Lower leg skin (tissue), 4 donors: ENCODE data around the gene ZCCHC7. TPM values are rescaled to one million over a fixed set of nuclear protein-coding genes. Genes with fewer than 3 reads are reported as not detected.

ENCODE experiments used
- DNase-seq, 2 donors: peaks; one replicate each; pipeline ENCODE4 v3.0.0-alpha.2; 2019; ENCODE audit warnings: low spot score in 2 of 2
- H3K4me3 ChIP-seq: fragments of 200-600 bp; sonication (generic); 2 replicates; pipeline ENCODE4 v1.5.1; 2017; ENCODE audit warnings: mild to moderate bottlenecking, low read depth; ENCODE audit not compliant: poor library complexity, severe bottlenecking
- POLR2A ChIP-seq, 2 donors: fragments of 450-650 bp; IDR thresholded peaks; one replicate each; pipeline ENCODE4 v1.6.1; 2016 to 2017; ENCODE audit warnings: antibody characterized with exemption in 2 of 2, mild to moderate bottlenecking in 1 of 2, moderate library complexity in 1 of 2
- WGBS, 2 donors: methylation state at CpG; one replicate each; pipeline ENCODE4 v1.1.5; 2018; 5-methylcytosine and 5-hydroxymethylcytosine counted together
- intact Hi-C: fragments of 100-400 bp; cut with DNase I; formaldehyde crosslinking; loops from one replicate; pipeline ENCODE4 v1.15.0; 2023; ENCODE audit warnings: low total_unique reads
- total RNA-seq, 4 donors: library from RNA; depleted of rRNA; stranded (reverse); fragments of >200 nt; gene quantifications; one replicate each; pipeline ENCODE4 v1.1.0, GENCODE V29; 2016
- TF ChIP-seq, protein P1 (sequence below), 3 donors: fragments of 450-650 bp; IDR thresholded peaks; one replicate each; pipeline ENCODE4 v1.5.1; 2016; ENCODE audit warnings: antibody characterized with exemption in 3 of 3, mild to moderate bottlenecking in 3 of 3, moderate library complexity in 2 of 3

ZCCHC7 gene
- total RNA-seq, 4 donors from 2014 or later = 12.2 to 17.6 (median 15.7) TPM

- no peak overlapping the region for H3K4me3 ChIP-seq
- TF ChIP-seq POLR2A (IDR thresholded peaks at IDR 0.05) = no peak
- TF ChIP-seq, protein P1, sequence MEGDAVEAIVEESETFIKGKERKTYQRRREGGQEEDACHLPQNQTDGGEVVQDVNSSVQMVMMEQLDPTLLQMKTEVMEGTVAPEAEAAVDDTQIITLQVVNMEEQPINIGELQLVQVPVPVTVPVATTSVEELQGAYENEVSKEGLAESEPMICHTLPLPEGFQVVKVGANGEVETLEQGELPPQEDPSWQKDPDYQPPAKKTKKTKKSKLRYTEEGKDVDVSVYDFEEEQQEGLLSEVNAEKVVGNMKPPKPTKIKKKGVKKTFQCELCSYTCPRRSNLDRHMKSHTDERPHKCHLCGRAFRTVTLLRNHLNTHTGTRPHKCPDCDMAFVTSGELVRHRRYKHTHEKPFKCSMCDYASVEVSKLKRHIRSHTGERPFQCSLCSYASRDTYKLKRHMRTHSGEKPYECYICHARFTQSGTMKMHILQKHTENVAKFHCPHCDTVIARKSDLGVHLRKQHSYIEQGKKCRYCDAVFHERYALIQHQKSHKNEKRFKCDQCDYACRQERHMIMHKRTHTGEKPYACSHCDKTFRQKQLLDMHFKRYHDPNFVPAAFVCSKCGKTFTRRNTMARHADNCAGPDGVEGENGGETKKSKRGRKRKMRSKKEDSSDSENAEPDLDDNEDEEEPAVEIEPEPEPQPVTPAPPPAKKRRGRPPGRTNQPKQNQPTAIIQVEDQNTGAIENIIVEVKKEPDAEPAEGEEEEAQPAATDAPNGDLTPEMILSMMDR (IDR thresholded peaks at IDR 0.05) = no peak
- DNase-seq = no peak
- intact Hi-C loops = no loop called here
- whole genome bisulfite sequencing, 2 donors = 80 to 88% methylated on average over 5 of the region's 5 CpGs
Measured at GRCh38 chr9:37370968-37371563, 250.7 kb downstream of the ZCCHC7 start.

DNA sequence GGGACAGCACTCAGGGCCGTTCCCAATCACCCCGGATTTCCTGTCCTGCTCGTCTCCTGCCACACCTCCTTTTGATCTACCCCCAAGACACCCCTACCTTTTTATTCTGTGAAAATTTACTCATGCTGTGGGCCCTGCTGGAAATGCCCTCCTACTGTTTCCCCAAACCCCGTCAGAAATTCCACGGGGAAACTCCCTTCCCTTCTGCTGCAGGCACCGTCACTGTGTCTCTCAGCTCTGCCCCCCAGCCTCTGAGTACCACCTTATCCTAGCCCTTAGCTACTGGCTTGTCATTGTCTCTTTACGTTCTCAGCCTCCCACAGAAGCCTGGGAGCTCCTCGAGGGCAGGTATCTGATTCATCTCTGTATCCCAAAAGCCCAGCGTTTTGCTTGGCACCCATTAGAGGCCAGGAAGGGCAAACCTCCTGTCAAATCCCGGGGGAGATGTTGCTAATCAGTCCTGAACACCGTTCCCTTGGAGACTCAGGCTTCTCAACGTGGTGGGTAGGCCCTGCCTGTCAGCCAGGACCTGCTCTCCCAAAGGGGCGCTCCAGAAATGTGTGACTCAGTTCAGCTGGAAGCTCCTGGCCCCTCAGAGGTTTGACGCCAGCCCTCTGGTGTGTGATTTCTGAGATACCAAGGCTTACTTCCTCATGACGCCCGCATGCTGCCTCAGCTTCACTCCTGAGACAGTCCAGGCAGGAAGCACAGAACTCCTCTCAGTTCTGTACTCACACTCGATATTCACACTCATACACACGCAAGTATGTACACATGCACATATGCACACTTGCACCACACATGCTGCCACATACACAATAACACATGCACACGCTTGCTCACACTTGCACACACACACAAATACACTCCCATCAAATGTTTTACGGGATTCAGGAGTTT is 251.4 kb downstream of the ZCCHC7 start:
- TF ChIP-seq, protein P1 (IDR thresholded peaks at IDR 0.05) = no peak
- TF ChIP-seq POLR2A (IDR thresholded peaks at IDR 0.05) = no peak
- 51 to 59% methylated on average over 20 of the region's 20 CpGs for WGBS, 2 donors
- H3K4me3 ChIP-seq = no peak overlapping the region
- intact Hi-C loops = no loop called here
- no peak for DNase-seq

DNA sequence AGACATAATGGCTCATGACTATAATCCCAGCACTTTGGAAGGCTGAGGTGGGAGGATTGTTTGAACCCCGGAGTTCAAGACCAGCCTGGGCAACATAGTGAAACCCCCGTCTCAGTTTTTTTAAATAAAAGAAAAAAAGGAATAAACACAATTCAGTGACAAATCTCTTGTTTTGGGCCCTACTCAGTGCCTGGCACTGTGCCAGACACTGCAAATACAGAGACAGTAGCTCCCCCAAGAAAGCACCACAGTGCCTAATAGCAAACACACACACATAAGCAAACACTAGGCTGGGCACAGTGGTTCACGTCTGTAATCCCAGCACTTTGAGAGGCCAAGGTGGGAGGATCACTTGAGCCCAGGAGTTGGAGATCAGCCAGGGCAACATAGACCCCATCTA is 252.5 kb downstream of the ZCCHC7 start:
- intact Hi-C loops = no loop called here
- TF ChIP-seq, protein P1 (IDR thresholded peaks at IDR 0.05) = no peak
- DNase-seq = no peak
- H3K4me3 ChIP-seq = no peak overlapping the region
- 86 to 93% methylated on average over 3 of the region's 3 CpGs for WGBS, 2 donors

DNA sequence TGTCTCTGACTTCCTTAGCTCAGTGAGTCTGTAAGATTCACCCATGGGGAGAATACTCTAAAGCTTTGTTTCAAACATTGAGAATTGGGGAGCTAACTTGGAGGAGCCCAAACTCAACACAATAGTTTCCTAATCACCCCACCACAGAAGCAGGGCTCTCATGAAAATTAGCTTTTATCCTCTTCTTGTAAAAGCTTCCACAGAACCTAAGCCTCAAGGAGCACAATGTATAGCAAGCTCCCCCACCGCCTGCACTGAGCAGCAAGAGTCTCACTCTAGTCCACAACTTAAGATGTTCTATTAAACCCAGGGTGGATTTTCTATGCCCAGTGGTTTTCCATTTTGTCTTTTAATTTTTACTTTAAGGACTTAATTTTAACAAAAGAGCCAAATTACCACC is 253.2 kb downstream of the ZCCHC7 start:
- DNase-seq = no peak
- TF ChIP-seq, protein P1 (IDR thresholded peaks at IDR 0.05) = no peak
- no peak for TF ChIP-seq POLR2A (IDR thresholded peaks at IDR 0.05)
- intact Hi-C loops = no loop called here
- no peak overlapping the region for H3K4me3 ChIP-seq
- 90 to 96% methylated on average over 1 of the region's 1 CpG for WGBS, 2 donors

DNA sequence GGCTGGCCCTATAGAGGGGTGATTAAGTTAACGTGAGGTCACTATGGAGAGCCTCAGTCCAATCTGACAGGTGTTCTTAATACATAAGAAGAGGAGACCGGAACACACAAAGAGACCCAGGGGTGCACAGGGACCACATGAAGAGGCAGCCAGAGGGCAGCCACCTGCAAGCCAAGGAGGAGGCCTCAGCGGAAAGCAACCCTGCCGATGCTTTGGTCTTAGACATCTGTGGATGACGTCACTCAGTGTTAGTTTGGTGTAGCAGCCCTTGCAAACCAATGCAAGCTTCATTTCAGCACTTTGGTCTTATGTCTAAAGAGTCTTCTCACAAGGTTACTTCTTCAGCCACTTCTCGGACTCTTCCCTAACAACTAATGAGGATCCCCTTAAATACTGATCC is 254.5 kb downstream of the ZCCHC7 start:
- H3K4me3 ChIP-seq = no peak overlapping the region
- TF ChIP-seq POLR2A (IDR thresholded peaks at IDR 0.05) = no peak
- TF ChIP-seq, protein P1 (IDR thresholded peaks at IDR 0.05) = no peak
- no peak for DNase-seq
- intact Hi-C loops = no loop called here
- WGBS, 2 donors = 83 to 87% methylated on average over 6 of the region's 6 CpGs
